HepG2 (cell line): ENCODE data around the gene SMIM14. TPM values are rescaled to one million over a fixed set of nuclear protein-coding genes. Genes with fewer than 3 reads are reported as not detected.

ENCODE experiments used
- ATF1 ChIP-seq: IDR thresholded peaks from 2 replicates; pipeline ENCODE4 v1.6.1; 2016; ENCODE audit warnings: mild to moderate bottlenecking, control low read depth
- ELF3 ChIP-seq: IDR thresholded peaks from 2 replicates; pipeline ENCODE4 v1.6.1; 2016; ENCODE audit warnings: missing genetic modification reagents, missing compliant biosample characterization
- JDP2 ChIP-seq: sonication (generic); formaldehyde crosslinking; IDR thresholded peaks from 2 replicates; pipeline ENCODE4 v1.8.1; 2022; ENCODE audit warnings: missing genetic modification reagents, borderline replicate concordance
- KDM4B ChIP-seq: sonication (generic); formaldehyde crosslinking; IDR thresholded peaks from 2 replicates; pipeline ENCODE4 v1.4.0; 2020; ENCODE audit warnings: missing genetic modification reagents
- MATR3 ChIP-seq: sonication (generic); formaldehyde crosslinking; IDR thresholded peaks from 2 replicates; pipeline ENCODE4 v1.4.0; 2020; ENCODE audit warnings: missing genetic modification reagents
- NR2F6 ChIP-seq, 2 experiments: IDR thresholded peaks; 2 replicates each; pipeline ENCODE4 v1.6.1; 2016; ENCODE audit warnings: antibody characterized with exemption in 1 of 2, mild to moderate bottlenecking in 1 of 2
- ONECUT2 ChIP-seq: sonication (generic); formaldehyde crosslinking; IDR thresholded peaks from 2 replicates; pipeline ENCODE4 v1.4.0; 2020; ENCODE audit warnings: missing genetic modification reagents
- PRPF4 ChIP-seq: fragments of 200-400 bp; formaldehyde crosslinking; IDR thresholded peaks from 2 replicates; pipeline ENCODE4 v1.6.1; 2016; ENCODE audit warnings: low read length, low read depth; ENCODE audit not compliant: poor library complexity, severe bottlenecking
- RARG ChIP-seq: sonication (generic); formaldehyde crosslinking; IDR thresholded peaks from 2 replicates; pipeline ENCODE4 v1.4.0; 2020; ENCODE audit warnings: low read depth, mild to moderate bottlenecking, missing genetic modification reagents
- RBFOX2 ChIP-seq: fragments of 200-400 bp; formaldehyde crosslinking; IDR thresholded peaks from 2 replicates; pipeline ENCODE4 v1.6.1; 2017; ENCODE audit warnings: low read depth, mild to moderate bottlenecking, low read length
- SETDB1 ChIP-seq: sonication (generic); formaldehyde crosslinking; IDR thresholded peaks from 2 replicates; pipeline ENCODE4 v1.5.1; 2020; ENCODE audit warnings: missing genetic modification reagents, mild to moderate bottlenecking, borderline replicate concordance
- THAP9 ChIP-seq: sonication (generic); formaldehyde crosslinking; IDR thresholded peaks from 2 replicates; pipeline ENCODE4; 2020; ENCODE audit warnings: missing genetic modification reagents, mild to moderate bottlenecking, borderline replicate concordance
- TP53 ChIP-seq: sonication (generic); formaldehyde crosslinking; conservative IDR thresholded peaks from 2 replicates; pipeline ENCODE4 v1.4.0; 2020; ENCODE audit warnings: missing genetic modification reagents
- YEATS4 ChIP-seq: sonication (generic); formaldehyde crosslinking; IDR thresholded peaks from 2 replicates; pipeline ENCODE4 v1.4.0; 2020; ENCODE audit warnings: missing genetic modification reagents, borderline replicate concordance
- ZGPAT ChIP-seq: IDR thresholded peaks from 2 replicates; pipeline ENCODE4 v1.6.1; 2016; ENCODE audit warnings: mild to moderate bottlenecking
- ZNF292 ChIP-seq: sonication (generic); formaldehyde crosslinking; IDR thresholded peaks from 2 replicates; pipeline ENCODE4 v1.8.1; 2022; ENCODE audit warnings: mild to moderate bottlenecking, low read depth, missing genetic modification reagents, borderline replicate concordance
- ZNF343 ChIP-seq: sonication (generic); formaldehyde crosslinking; IDR thresholded peaks from 2 replicates; pipeline ENCODE4 v1.4.0; 2020; ENCODE audit warnings: mild to moderate bottlenecking, missing genetic modification reagents
- ZNF510 ChIP-seq: sonication (generic); formaldehyde crosslinking; IDR thresholded peaks from 2 replicates; pipeline ENCODE4 v1.4.0; 2020; ENCODE audit warnings: low read depth, mild to moderate bottlenecking, missing genetic modification reagents
- ZNF674 ChIP-seq: sonication (generic); formaldehyde crosslinking; IDR thresholded peaks from 2 replicates; pipeline ENCODE4 v1.5.0; 2020; ENCODE audit warnings: low read depth, mild to moderate bottlenecking, missing genetic modification reagents
- ZNF709 ChIP-seq: sonication (generic); formaldehyde crosslinking; IDR thresholded peaks from 2 replicates; pipeline ENCODE4 v1.5.0; 2020; ENCODE audit warnings: mild to moderate bottlenecking, missing genetic modification reagents
- ZNF761 ChIP-seq: sonication (generic); formaldehyde crosslinking; conservative IDR thresholded peaks from 2 replicates; pipeline ENCODE4 v1.4.0; 2020; ENCODE audit warnings: mild to moderate bottlenecking, missing genetic modification reagents
- ZNF83 ChIP-seq: sonication (generic); formaldehyde crosslinking; IDR thresholded peaks from 2 replicates; pipeline ENCODE4 v1.4.0; 2020; ENCODE audit warnings: missing genetic modification reagents, mild to moderate bottlenecking, borderline replicate concordance
- polyA plus RNA-seq, 8 experiments: library from polyadenylated mRNA; depleted of rRNA in 3 of 8; stranded (reverse) in 7 of 8; unstranded in 1 of 8; fragments of >200 nt; fragmentation: Illumina TruSeq in 4 of 8; extraction: Trizol in 4 of 8; gene quantifications; 2 replicates each; pipeline versions ENCODE4 v1.2.1 to v1.2.3, GENCODE V29; 2011 to 2016; ENCODE audit warnings: low read depth in 4 of 8, missing spikeins in 1 of 8, mixed read lengths in 1 of 8; ENCODE audit not compliant: insufficient read depth in 1 of 8
- total RNA-seq, 5 experiments: library from RNA; depleted of rRNA; stranded (reverse); fragments of >200 nt; fragmentation: Illumina TruSeq; extraction: Trizol; gene quantifications; 2 replicates each; pipeline ENCODE4 v1.2.3, GENCODE V29; 2016; ENCODE audit warnings: low read depth in 1 of 5
- TF ChIP-seq, protein P1 (sequence below): IDR thresholded peaks from 2 replicates; pipeline ENCODE4 v1.6.1; 2016; ENCODE audit warnings: missing biosample characterization, missing genetic modification reagents, low read depth
- TF ChIP-seq, protein P2 (sequence below): sonication (generic); formaldehyde crosslinking; conservative IDR thresholded peaks from 2 replicates; pipeline ENCODE4 v1.4.0; 2020; ENCODE audit warnings: missing genetic modification reagents

SMIM14 gene
- total and polyA plus RNA-seq, 2 of the 13 experiments (the other 11 are each of a cell fraction or from before 2014, with no cell fraction given) = 16.3 to 28.1 TPM

DNA sequence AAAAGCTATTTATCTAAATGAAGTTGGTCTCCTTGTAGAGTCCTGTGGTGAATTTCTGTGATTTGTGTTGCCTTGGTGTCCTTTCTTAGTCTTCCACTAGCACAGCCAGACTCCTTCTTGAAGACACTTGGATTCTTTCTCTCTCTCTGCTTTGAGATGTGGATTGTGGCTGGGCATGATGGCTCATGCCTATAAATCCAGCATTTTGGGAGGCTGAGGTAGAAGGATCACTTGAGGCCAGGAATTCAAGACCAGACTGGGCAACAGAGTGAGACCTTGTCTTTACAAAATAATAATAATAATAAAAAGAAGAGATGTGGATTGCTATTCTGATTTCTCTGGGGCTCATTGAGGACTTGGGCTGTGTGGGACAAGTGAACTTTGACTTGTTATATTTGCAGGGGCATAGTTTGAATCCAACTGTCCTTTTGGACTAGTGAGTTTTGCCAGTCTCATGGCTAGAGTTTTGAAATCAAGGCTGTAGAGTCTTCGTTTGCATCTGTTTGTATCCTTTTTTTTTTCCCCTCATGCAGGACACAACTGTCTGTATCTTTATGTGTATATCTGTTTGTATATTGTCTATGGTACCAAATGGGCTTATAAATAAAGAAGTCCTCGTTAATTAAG is 11.1 kb upstream of the SMIM14 start (continued):
- TF ChIP-seq ONECUT2 (CRISPR knock-in tag) (no peak), TP53 (no peak), MATR3 (CRISPR knock-in tag) (no peak), SETDB1 (CRISPR knock-in tag) (no peak), ZNF674 (CRISPR knock-in tag) (no peak), ZNF709 (CRISPR knock-in tag) (no peak), KDM4B (CRISPR knock-in tag) (no peak), ZNF83 (CRISPR knock-in tag) (no peak), NR2F6 (IDR thresholded peaks at IDR 0.05) (peak; percentile 65), NR2F6 (CRISPR knock-in tag; IDR thresholded peaks at IDR 0.05) (peak; percentile 54), PRPF4 (no peak), ATF1 (no peak), JDP2 (CRISPR knock-in tag) (no peak), YEATS4 (CRISPR knock-in tag) (no peak; the same call in 1 of the 2 replicates), ZNF292 (CRISPR knock-in tag) (peak; percentile 56; the same call in 1 of the 2 replicates), ZNF343 (CRISPR knock-in tag) (no peak), RARG (CRISPR knock-in tag) (no peak), ZNF510 (no peak), ZGPAT (CRISPR knock-in tag) (0 out of 2 replicates have a peak, but pooled peaks have one; percentile 32), ELF3 (CRISPR knock-in tag) (0 out of 2 replicates have a peak, but pooled peaks have one; percentile 30), THAP9 (CRISPR knock-in tag) (no peak), ZNF761 (CRISPR knock-in tag) (no peak), RBFOX2 (no peak)
- TF ChIP-seq, protein P1, sequence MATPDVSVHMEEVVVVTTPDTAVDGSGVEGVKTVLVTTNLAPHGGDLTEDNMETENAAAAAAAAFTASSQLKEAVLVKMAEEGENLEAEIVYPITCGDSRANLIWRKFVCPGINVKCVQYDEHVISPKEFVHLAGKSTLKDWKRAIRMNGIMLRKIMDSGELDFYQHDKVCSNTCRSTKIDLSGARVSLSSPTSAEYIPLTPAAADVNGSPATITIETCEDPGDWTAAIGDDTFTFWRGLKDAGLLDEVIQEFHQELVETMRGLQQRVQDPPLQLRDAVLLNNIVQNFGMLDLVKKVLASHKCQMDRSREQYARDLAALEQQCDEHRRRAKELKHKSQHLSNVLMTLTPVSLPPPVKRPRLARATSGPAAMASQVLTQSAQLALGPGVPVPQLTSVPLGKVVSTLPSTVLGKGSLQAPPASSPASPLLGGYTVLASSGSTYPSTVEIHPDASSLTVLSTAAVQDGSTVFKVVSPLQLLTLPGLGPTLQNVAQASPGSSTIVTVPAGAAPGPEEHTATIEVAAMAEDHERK (CRISPR knock-in tag) = no peak
- TF ChIP-seq, protein P2, sequence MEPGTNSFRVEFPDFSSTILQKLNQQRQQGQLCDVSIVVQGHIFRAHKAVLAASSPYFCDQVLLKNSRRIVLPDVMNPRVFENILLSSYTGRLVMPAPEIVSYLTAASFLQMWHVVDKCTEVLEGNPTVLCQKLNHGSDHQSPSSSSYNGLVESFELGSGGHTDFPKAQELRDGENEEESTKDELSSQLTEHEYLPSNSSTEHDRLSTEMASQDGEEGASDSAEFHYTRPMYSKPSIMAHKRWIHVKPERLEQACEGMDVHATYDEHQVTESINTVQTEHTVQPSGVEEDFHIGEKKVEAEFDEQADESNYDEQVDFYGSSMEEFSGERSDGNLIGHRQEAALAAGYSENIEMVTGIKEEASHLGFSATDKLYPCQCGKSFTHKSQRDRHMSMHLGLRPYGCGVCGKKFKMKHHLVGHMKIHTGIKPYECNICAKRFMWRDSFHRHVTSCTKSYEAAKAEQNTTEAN (CRISPR knock-in tag) = peak; percentile 58; the same call in 1 of the 2 replicates
